ENCODE measurements around the gene U2AF1L4. TPM values are rescaled to one million over a fixed set of nuclear protein-coding genes. Genes with fewer than 3 reads are reported as not detected.

Gene U2AF1L4
- total RNA-seq, 2 experiments from 2014 or later = 16.1 to 35.2 TPM

DNA sequence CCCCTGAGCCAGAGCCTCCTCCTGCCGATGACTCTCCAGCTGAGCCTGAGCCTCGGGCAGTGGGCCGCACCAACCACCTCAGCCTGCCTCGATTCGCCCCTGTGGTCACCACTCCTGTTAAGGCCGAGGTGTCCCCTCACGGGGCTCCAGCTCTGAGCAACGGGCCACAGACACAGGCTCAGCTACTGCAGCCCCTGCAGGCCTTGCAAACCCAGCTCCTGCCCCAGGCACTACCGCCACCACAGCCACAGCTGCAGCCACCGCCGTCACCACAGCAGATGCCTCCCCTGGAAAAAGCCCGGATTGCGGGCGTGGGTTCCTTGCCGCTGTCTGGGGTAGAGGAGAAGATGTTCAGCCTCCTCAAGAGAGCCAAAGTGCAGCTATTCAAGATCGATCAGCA, 23.8 kb downstream of the U2AF1L4 start:
- Histone ChIP-seq H3K9me2 (ENCODE audit: insufficient read depth, low read length) (no peaks in the 10 kb centered on the region), H3K9me3 (ENCODE audit: low read length) (no peaks in the 10 kb centered on the region), H3K4me3 (ENCODE audit: low read depth, low read length, poor library complexity, severe bottlenecking) (no peak overlapping the region), H2AFZ (ENCODE audit: low read length) (no peak overlapping the region), H3K27ac (ENCODE audit: low read depth, low read length, poor library complexity, severe bottlenecking) (no peak overlapping the region), H3K79me2 (ENCODE audit: insufficient read depth, low read depth, low read length) (peaks cover 18% of the 10 kb centered on the region), H4K20me1 (ENCODE audit: insufficient read depth, low read length) (peaks cover 6% of the 10 kb centered on the region), H3K4me1 (ENCODE audit: insufficient read depth, low read length, poor library complexity, severe bottlenecking) (peaks cover 9% of the 10 kb centered on the region), H3K36me3 (ENCODE audit: insufficient read depth, low read length) (peaks cover 67% of the 10 kb centered on the region), H3K4me2 (ENCODE audit: low read length) (no peak overlapping the region)
- BruUV-seq (replicated peaks) = no TSS peak
- DNase-seq (ENCODE audit: low spot score) = no peak
- POLR2A ChIA-PET = no interaction called here
- TF ChIP-seq EZH2phosphoT487 (IDR thresholded peaks at IDR 0.05; ENCODE audit: borderline replicate concordance, low read depth, low read length) = no peak
- TF ChIP-seq, protein P1, sequence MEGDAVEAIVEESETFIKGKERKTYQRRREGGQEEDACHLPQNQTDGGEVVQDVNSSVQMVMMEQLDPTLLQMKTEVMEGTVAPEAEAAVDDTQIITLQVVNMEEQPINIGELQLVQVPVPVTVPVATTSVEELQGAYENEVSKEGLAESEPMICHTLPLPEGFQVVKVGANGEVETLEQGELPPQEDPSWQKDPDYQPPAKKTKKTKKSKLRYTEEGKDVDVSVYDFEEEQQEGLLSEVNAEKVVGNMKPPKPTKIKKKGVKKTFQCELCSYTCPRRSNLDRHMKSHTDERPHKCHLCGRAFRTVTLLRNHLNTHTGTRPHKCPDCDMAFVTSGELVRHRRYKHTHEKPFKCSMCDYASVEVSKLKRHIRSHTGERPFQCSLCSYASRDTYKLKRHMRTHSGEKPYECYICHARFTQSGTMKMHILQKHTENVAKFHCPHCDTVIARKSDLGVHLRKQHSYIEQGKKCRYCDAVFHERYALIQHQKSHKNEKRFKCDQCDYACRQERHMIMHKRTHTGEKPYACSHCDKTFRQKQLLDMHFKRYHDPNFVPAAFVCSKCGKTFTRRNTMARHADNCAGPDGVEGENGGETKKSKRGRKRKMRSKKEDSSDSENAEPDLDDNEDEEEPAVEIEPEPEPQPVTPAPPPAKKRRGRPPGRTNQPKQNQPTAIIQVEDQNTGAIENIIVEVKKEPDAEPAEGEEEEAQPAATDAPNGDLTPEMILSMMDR (conservative IDR thresholded peaks at IDR 0.05; ENCODE audit: low read length) = no peak
- intact Hi-C loops (cut with micrococcal nuclease; ENCODE audit: unreplicated experiment) = no loop called here
- CTCF ChIA-PET (ENCODE audit: unreplicated experiment) = no interaction called here

DNA sequence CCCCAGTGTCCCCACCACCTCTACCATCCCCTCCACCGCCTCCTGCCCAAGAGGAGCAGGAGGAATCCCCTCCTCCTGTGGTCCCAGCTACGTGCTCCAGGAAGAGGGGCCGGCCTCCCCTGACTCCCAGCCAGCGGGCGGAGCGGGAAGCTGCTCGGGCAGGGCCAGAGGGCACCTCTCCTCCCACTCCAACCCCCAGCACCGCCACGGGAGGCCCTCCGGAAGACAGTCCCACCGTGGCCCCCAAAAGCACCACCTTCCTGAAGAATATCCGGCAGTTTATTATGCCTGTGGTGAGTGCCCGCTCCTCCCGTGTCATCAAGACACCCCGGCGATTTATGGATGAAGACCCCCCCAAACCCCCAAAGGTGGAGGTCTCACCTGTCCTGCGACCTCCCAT, 24.6 kb downstream of the U2AF1L4 start:
- intact Hi-C loops (cut with micrococcal nuclease; ENCODE audit: unreplicated experiment) = no loop called here
- H3K4me3 ChIP-seq (ENCODE audit: low read depth, low read length, poor library complexity, severe bottlenecking) = no peak overlapping the region
- H4K20me1 ChIP-seq (ENCODE audit: insufficient read depth, low read length) = peaks cover 6% of the 10 kb centered on the region
- H3K79me2 ChIP-seq (ENCODE audit: insufficient read depth, low read depth, low read length) = peaks cover 18% of the 10 kb centered on the region
- no peaks in the 10 kb centered on the region for H3K9me2 ChIP-seq (ENCODE audit: insufficient read depth, low read length)
- H3K27ac ChIP-seq (ENCODE audit: low read depth, low read length, poor library complexity, severe bottlenecking) = no peak overlapping the region
- TF ChIP-seq, protein P1 (conservative IDR thresholded peaks at IDR 0.05; ENCODE audit: low read length) = no peak
- TF ChIP-seq EZH2phosphoT487 (IDR thresholded peaks at IDR 0.05; ENCODE audit: borderline replicate concordance, low read depth, low read length) = no peak
- CTCF ChIA-PET (ENCODE audit: unreplicated experiment) = no interaction called here
- POLR2A ChIA-PET = no interaction called here
- no peak overlapping the region for H2AFZ ChIP-seq (ENCODE audit: low read length)
- H3K9me3 ChIP-seq (ENCODE audit: low read length) = no peaks in the 10 kb centered on the region
- H3K36me3 ChIP-seq (ENCODE audit: insufficient read depth, low read length) = peaks cover 60% of the 10 kb centered on the region
- no peak for DNase-seq (ENCODE audit: low spot score)
- no TSS peak for BruUV-seq (replicated peaks)
- H3K4me2 ChIP-seq (ENCODE audit: low read length) = no peak overlapping the region
- peaks cover 17% of the 10 kb centered on the region for H3K4me1 ChIP-seq (ENCODE audit: insufficient read depth, low read length, poor library complexity, severe bottlenecking)

GRCh38 chr19:35720163-35720524, 25.1 kb downstream of the U2AF1L4 start:
- BruUV-seq (replicated peaks) = no TSS peak
- H4K20me1 ChIP-seq (ENCODE audit: insufficient read depth, low read length) = peaks cover 6% of the 10 kb centered on the region
- CTCF ChIA-PET (ENCODE audit: unreplicated experiment) = no interaction called here

More at GRCh38 chr19:35720163-35720524, 25.1 kb downstream of the U2AF1L4 start:
- Histone ChIP-seq H3K27ac (ENCODE audit: low read depth, low read length, poor library complexity, severe bottlenecking) (no peak overlapping the region), H3K9me2 (ENCODE audit: insufficient read depth, low read length) (no peaks in the 10 kb centered on the region), H3K79me2 (ENCODE audit: insufficient read depth, low read depth, low read length) (peaks cover 18% of the 10 kb centered on the region), H3K9me3 (ENCODE audit: low read length) (no peaks in the 10 kb centered on the region), H3K4me3 (ENCODE audit: low read depth, low read length, poor library complexity, severe bottlenecking) (no peak overlapping the region), H2AFZ (ENCODE audit: low read length) (no peak overlapping the region), H3K4me1 (ENCODE audit: insufficient read depth, low read length, poor library complexity, severe bottlenecking) (peaks cover 22% of the 10 kb centered on the region), H3K36me3 (ENCODE audit: insufficient read depth, low read length) (peaks cover 55% of the 10 kb centered on the region), H3K4me2 (ENCODE audit: low read length) (no peak overlapping the region)
- no peak for DNase-seq (ENCODE audit: low spot score)
- intact Hi-C loops (cut with micrococcal nuclease; ENCODE audit: unreplicated experiment) = no loop called here
- TF ChIP-seq EZH2phosphoT487 (IDR thresholded peaks at IDR 0.05; ENCODE audit: borderline replicate concordance, low read depth, low read length) = no peak
- TF ChIP-seq, protein P1 (conservative IDR thresholded peaks at IDR 0.05; ENCODE audit: low read length) = no peak
- POLR2A ChIA-PET = interaction anchor here (0.6 kb wide), 1 partner anchor 273 kb away, joined by 3 read pairs; no protein-coding TSS in a partner anchor

All from OCI-LY7 (cell line).